GM10847 (cell line): ENCODE measurements around the gene KCNJ1.

Experiments
- POLR2A ChIP-seq: IDR thresholded peaks from 2 replicates; pipeline ENCODE4 v1.6.1; 2011; ENCODE audit not compliant: insufficient read length; ENCODE audit errors: extremely low read depth

KCNJ1 gene

DNA sequence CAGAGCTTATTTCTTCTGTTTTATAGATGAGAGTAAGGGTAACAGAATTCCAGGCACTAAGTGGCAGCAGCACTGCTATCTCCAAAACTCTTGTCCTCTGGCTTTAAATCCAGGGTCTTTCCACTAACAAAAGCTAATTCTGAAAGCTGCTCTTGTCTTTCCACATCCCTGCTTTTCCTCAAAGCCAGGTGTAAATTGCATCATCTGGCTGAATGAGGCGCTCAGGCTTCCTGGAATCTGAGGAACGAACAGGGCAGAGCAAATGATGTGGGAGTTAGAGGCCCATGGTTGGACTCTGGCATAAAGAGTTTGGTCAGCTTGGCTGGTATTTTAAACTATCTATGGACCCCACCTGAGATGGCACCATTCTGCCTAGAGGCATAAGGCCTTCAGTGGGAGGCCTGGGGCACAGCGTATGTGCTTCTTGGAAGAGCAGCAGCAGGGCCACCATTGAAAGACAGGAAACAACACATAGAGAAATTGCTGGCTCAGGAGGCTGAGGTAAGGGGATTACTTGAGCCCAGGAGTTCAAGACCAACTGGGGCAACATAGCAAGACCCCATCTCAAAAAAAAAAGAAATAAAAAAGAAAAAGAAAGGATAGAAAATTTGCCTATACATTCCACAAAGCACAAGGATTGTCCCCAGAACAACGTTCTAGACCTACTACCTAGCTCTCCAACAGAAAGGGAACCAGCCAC lies 25.9 kb upstream of the KCNJ1 start:
- no peak for TF ChIP-seq POLR2A

DNA sequence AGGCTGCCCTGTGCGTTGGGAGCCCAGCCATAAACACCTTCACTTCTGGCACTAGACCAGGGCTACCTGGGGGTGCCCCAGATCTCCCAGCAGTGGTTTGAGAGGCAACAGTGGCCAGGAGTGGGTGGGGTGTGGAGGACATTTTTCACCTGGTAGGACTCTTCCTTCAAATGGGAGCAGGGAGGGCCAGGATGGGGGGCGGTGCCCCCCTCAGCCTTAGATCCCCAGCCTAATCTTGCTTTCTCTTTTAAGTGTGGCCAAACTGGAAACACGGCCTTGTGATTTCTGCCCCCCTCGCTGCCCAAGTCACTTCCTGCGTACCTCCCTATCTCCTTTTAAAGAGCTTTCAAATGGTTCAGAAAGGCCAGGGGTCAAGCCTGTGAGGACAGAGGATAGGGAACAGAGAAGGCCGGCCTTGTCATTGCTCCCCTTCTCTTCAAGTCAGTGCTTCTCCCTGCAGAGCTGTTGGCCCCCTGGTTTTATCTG lies 24.9 kb upstream of the KCNJ1 start:
- TF ChIP-seq POLR2A, result no peak

DNA sequence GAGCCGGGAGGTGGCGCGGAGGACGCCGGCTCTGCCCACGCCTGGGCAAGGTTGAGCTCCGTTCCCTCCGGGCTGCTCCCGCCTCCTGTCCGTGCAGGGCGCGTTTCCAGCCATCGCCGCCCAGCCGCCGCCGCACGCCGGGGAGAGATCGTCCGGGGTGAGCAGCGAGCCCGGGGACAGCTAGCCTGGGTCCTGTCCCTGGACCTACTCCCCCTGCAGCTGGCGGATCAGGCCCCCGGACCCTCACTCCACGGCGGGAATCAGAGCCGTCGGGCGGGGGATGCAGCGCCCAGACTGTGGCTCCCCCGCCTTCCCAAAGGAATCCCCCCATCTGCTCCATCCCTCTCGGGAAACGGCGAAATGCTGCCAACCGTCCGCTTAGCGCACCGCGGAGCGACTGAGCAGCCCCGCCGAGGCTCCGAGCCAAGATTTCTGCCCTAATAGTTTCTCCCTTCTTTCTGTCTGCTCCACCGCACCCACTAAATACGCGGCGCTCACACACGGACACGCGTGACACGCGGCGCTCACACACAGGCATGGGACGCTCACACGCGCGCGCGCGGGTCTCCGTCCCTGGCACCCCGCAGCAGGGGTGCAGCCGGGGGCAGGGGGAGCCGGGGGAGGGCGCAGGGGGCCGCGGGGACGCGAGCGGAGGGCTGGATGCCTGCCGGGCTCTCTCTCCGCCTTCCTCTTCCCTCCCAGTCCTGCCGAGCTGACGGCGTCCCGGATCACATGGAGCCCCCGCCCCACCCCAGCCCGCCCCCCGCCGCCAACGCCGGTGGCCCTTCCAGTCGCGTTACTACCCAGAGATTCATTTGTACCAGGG lies 23.7 kb upstream of the KCNJ1 start, which contains the start of gene KCNJ5:
Gene KCNJ5 (plus strand): TSS at position 814 of the 826 bp plus-strand sequence. CDS start 19,918 bp downstream, outside the sequence.
- no peak for TF ChIP-seq POLR2A

DNA sequence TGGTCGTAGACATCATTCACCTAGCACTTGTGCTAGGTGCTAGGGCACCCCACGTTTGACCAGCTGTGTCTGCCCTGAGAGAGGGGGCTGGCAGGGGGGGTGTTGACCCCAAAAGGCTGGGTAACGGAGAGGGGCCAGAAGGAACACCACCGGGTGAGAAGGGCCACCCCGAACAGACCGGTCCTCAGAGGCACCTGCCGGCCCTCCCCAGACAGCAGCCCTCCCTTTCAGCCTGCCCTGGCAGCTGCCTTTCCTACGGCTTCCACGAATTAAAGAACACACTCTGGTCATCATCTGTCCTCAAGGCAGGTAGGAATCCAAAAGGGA lies 23.1 kb upstream of the KCNJ1 start:
- TF ChIP-seq POLR2A, result no peak

DNA sequence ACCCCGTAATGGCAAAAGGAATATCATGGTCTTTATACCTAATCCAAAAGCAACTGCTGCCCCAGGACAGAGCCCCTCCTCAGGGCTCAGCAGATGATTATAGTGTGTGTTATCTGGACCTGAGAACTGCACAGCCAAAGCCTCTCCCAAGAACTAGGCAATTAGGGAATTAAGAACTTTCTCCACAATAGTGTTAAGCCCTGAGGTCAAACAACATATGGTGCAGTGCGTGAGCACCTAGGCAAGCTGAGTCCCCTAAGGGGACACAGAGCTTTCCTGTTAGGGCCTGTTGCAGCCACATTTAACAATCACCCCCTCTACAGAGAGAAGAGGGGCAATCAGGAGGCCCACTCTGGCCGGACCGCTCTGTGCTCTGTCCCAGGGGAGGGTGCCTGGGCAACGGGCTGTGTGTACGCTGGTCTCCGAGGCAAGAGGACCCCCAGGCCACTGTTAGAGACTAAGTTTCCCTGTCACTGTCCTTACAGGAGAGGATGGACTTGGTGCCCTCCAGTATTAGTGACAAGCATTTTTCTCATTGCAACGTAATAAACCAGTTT lies 22.6 kb upstream of the KCNJ1 start:
- TF ChIP-seq POLR2A, result no peak

DNA sequence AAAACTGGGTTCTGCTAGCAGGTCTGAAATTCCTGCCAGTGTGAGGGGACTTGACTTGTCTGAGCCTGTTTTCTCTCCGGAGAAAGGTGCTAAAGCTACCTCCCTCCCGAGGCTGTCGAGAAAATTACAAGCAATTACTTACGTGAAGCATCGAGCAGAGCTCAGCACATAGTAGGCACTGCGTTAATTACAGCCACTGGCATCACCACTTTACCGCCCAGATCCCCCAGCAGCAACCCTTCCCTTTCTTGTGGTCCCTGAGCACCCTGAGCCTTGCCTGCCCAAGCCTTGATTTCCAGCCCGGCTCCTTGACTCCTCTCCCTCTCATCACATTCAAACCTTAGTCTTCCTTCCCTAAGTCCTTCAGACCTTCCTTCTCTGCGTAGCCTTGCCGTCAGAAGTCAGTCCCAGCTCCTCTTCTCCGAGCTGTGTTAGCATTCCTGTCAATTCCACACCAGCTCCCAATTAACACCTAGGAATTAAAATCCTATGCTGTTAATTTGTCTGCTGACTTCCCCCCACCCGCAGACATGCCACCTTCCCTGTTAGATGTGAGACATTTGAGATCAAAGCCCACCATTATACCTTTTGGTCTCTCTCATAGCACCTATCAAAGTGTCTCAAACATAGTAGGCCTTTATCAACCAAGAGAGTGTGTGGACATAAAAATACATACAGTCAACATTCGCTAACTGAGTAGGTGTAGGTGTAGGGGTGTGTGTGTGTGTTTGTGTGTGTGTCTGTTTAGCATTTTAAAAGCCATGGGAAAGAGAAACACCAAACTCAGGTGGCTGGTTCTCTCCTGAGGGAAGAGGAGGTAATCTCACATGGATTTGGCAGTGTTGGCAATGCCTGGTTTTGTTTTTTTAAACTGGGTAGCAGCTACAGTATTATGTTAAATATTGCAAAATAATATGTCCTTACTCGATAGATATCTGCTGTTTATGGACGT lies 21.2 kb upstream of the KCNJ1 start:
- TF ChIP-seq POLR2A, result no peak

DNA sequence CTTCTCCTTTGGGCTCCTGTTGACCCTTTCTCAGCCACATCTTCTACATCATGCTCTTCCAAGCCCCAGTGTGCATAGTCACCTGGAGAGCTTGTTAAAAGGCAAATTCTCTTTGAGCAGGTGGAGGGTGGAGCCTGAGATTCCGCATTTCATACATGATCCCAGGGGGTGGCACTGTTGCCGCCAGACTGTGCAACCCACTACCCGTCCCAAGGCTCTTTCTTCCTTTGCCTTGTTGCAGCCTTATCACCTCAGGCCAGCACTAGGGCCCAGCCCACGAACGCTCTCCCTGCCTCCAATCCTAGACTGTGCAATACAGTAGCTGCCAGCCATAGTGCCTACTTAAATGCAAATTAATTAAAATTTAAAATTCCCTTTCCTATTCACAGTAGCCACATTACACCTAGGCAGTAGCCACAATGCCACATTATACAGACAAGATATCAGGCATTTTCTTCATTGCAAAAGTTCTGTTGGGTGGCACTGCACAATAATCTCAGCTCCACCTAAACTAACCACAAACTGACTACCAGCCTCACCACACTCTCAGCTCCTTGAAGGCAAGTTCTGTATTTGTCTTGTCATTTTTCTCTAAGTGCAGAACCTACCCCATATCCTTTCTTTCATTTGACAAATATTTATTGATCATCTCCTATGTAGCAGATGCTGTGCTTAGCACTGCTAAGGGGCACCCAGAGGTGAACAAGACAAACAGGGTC lies 19.5 kb upstream of the KCNJ1 start:
- TF ChIP-seq POLR2A, result no peak

DNA sequence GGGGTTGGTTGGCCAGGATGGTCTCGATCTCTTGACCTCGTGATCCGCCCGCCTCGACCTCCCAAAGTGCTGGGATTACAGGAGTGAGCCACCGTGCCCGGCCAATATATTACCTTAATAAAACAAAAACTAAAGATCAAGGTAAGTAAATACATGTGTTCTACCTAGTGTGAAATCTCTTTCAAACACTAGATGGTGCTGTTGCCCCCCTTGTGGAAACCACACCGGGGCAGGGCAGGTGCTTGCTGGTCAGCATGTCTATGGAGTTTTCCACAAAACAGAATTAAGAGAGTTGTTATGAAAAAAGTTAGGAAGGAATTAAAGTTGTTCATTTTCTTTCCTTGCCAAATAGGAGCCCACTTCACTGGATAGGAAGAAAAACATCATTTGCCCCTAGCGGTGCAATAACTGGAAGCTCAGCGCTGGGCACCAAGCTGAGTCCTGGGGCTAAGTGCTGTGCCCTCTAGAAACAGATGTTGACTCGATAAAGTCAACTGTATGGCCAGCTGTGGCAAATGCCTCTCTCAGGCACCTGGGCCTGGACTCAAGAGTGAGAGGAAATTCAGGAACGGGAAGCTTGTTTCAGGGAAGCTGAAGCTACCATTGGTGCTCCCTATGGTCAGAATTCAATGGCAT lies 17.7 kb upstream of the KCNJ1 start:
- no peak for TF ChIP-seq POLR2A

DNA sequence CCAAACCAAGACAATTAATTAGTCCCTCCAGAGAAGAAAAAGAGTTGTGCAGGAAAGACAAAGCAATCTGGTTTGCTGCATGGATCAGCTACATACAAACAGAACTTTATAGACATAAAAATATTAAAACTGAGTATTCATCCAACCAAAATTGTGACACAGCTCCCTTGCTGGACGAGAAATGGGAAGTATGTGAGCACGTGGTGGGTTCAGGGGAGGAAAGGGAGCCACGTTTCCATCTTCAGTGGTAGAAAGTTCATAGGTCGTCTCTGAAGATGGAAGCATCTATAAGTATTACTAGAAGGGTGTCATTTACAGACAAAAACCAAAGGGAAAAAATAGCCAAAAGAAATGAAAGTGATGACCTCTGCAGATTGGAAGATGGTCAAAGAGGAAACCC lies 17.0 kb upstream of the KCNJ1 start:
- no peak for TF ChIP-seq POLR2A

DNA sequence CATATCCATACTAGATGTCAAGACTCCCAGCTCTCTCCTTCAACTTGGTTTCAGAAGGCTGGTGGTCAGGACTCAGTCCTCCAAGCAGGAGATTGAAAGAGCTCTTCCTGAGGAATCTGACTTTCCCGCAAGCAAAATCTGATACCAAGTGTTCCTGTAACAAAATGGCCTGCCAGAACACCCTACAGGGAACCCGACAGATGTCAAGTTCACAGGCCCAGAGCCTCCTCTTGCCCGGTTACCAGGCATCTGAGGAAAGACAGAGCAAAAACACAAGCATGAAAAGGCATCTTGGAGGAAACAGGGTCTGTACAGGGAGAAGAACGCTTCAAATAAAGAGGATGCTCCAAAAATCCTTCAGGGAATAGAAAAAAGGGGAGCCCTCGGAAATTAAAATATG lies 15.4 kb upstream of the KCNJ1 start:
- TF ChIP-seq POLR2A, result no peak

DNA sequence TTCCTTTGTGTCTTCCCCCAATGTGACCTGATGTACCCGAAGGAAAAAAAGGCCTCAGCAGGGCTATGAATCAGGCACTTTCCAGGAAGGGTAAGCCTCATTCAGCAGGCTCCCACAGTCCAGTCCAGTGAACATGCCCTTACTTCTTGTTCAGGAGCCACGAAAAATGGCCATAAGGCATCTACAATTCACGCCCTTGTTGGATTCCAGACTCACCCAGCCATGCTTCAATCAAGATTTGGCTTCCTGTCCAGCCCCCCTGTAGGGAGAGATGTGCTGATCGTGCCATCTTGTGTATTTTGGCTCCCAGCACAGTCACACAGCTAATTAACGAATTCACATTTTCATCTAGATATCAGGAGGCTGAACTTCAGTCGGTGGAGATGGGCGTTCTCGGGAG lies 14.1 kb upstream of the KCNJ1 start:
- no peak for TF ChIP-seq POLR2A

DNA sequence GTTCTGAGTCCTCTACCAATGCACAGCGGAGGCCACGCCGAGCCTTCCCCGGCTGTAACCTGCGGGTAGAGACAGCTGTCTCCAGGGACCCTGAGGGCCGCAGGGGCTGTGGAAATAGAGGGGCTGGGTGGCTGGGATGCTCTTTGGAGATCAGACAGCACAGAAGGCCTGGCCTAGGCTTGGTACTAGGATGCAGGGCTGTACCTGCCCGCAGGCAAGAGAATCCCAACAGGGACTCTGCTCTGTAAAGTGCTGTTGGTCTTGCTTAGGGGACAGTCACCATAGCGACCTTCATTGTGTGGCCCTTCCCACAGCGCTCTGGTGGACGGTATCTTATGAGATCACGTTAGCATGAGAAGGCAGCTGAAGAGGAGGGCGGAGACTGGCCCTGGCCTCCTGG lies 12.7 kb upstream of the KCNJ1 start:
- no peak for TF ChIP-seq POLR2A

DNA sequence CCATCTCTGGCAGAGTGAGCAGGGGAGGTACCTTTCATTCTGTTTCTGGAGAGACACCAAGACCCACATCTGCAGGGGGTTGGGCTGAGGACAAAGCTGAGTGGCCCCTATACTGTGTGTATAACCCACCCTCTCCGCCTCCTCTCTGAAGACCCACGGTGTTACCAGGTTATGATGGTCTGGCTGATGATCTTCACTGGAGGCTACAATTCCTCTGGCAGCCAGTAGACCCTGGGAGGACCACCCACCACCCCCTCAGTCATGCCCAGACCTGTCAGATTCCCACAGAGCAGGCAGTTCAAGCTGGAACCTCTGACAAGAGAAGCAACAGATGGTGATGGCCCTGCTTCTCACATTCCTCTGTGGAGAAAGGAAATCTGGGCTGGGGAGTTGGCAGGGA lies 11.4 kb upstream of the KCNJ1 start:
- no peak for TF ChIP-seq POLR2A

DNA sequence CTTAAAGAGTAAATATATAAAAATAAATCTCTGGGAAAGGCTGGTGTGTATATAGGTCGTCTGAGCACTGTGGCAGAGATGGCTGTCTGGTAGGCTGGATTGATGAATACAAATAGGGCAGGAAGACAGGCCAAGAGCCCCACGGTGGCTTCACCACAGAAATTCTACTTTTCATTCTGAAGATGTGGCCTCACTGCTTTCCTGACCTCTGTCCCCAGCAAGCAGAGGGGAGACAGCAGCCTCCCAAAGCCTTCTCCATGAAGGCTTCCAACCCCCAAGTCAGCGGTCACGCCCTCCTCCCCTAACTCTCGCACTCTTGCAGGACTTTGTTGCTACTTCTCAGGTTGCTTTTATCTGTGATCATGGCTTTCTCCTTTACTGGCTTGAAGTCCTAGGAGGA lies 10.6 kb upstream of the KCNJ1 start:
- no peak for TF ChIP-seq POLR2A
